ENCODE measurements around the gene RHCG. TPM values are rescaled to one million over a fixed set of nuclear protein-coding genes. Genes with fewer than 3 reads are reported as not detected.

The RHCG gene
- total RNA-seq, 1 donor from 2014 or later = not detected

GRCh38 chr15:89497231-89497630 lies 848 bp upstream of the RHCG start:
- no peak for DNase-seq (ENCODE audit: low spot score)
- H3K4me3 Mint-ChIP-seq = no peak overlapping the region
- no peak overlapping the region for H3K27ac Mint-ChIP-seq
- no peaks in the 10 kb centered on the region for H3K36me3 Mint-ChIP-seq (ENCODE audit: low read depth)
- peaks cover 36% of the 10 kb centered on the region for H3K27me3 Mint-ChIP-seq (ENCODE audit: insufficient read depth)
- H3K9me3 Mint-ChIP-seq = no peaks in the 10 kb centered on the region
- intact Hi-C loops (cut with micrococcal nuclease) = no loop called here
- no peaks in the 10 kb centered on the region for H3K4me1 Mint-ChIP-seq (ENCODE audit: low read depth)

- Mint-ChIP-seq H3K36me3 (ENCODE audit: low read depth) (no peaks in the 10 kb centered on the region), H3K9me3 (no peaks in the 10 kb centered on the region), H3K27ac (no peak overlapping the region), H3K27me3 (ENCODE audit: insufficient read depth) (peaks cover 36% of the 10 kb centered on the region), H3K4me1 (ENCODE audit: low read depth) (no peaks in the 10 kb centered on the region), H3K4me3 (no peak overlapping the region)
- intact Hi-C loops (cut with micrococcal nuclease) = loop anchor here (1.0 kb wide), 1 partner anchor 61 kb away; no protein-coding TSS in a partner anchor
- DNase-seq (ENCODE audit: low spot score) = no peak
Observed at GRCh38 chr15:89495638-89496145, 691 bp downstream of the RHCG start.

- Mint-ChIP-seq H3K4me1 (ENCODE audit: low read depth) (no peaks in the 10 kb centered on the region), H3K9me3 (no peaks in the 10 kb centered on the region), H3K4me3 (no peak overlapping the region), H3K27me3 (ENCODE audit: insufficient read depth) (peaks cover 38% of the 10 kb centered on the region), H3K36me3 (ENCODE audit: low read depth) (no peaks in the 10 kb centered on the region), H3K27ac (no peak overlapping the region)
- no peak for DNase-seq (ENCODE audit: low spot score)
- intact Hi-C loops (cut with micrococcal nuclease) = loop anchor here (1.0 kb wide), 1 partner anchor 61 kb away; no protein-coding TSS in a partner anchor
Observed at GRCh38 chr15:89494941-89495637, 1.3 kb downstream of the RHCG start.

GRCh38 chr15:89494031-89494430 lies 2.4 kb downstream of the RHCG start:
- DNase-seq (ENCODE audit: low spot score) = no peak
- no peak overlapping the region for H3K4me3 Mint-ChIP-seq

GRCh38 chr15:89492934-89493631 lies 3.3 kb downstream of the RHCG start:
- intact Hi-C loops (cut with micrococcal nuclease) = no loop called here
- Mint-ChIP-seq H3K27ac (no peak overlapping the region), H3K9me3 (no peaks in the 10 kb centered on the region), H3K27me3 (ENCODE audit: insufficient read depth) (peaks cover 30% of the 10 kb centered on the region), H3K4me1 (ENCODE audit: low read depth) (no peaks in the 10 kb centered on the region), H3K4me3 (no peak overlapping the region), H3K36me3 (ENCODE audit: low read depth) (no peaks in the 10 kb centered on the region)
- no peak for DNase-seq (ENCODE audit: low spot score)

More at GRCh38 chr15:89494031-89494430, 2.4 kb downstream of the RHCG start:
- Mint-ChIP-seq H3K36me3 (ENCODE audit: low read depth) (no peaks in the 10 kb centered on the region), H3K4me1 (ENCODE audit: low read depth) (no peaks in the 10 kb centered on the region), H3K9me3 (no peaks in the 10 kb centered on the region), H3K27ac (no peak overlapping the region), H3K27me3 (ENCODE audit: insufficient read depth) (peaks cover 38% of the 10 kb centered on the region)
- intact Hi-C loops (cut with micrococcal nuclease) = no loop called here

- Mint-ChIP-seq H3K4me1 (ENCODE audit: low read depth) (no peaks in the 10 kb centered on the region), H3K4me3 (no peak overlapping the region), H3K27me3 (ENCODE audit: insufficient read depth) (peaks cover 33% of the 10 kb centered on the region), H3K36me3 (ENCODE audit: low read depth) (no peaks in the 10 kb centered on the region), H3K27ac (no peak overlapping the region), H3K9me3 (no peaks in the 10 kb centered on the region)
- intact Hi-C loops (cut with micrococcal nuclease) = no loop called here
- DNase-seq (ENCODE audit: low spot score) = no peak
Observed at GRCh38 chr15:89492111-89492641, 4.2 kb downstream of the RHCG start.

GRCh38 chr15:89490814-89491315 lies 5.5 kb downstream of the RHCG start:
- H3K36me3 Mint-ChIP-seq (ENCODE audit: low read depth) = no peaks in the 10 kb centered on the region
- H3K27ac Mint-ChIP-seq = no peak overlapping the region
- no peaks in the 10 kb centered on the region for H3K9me3 Mint-ChIP-seq
- H3K4me1 Mint-ChIP-seq (ENCODE audit: low read depth) = no peaks in the 10 kb centered on the region
- peaks cover 26% of the 10 kb centered on the region for H3K27me3 Mint-ChIP-seq (ENCODE audit: insufficient read depth)
- intact Hi-C loops (cut with micrococcal nuclease) = no loop called here
- no peak overlapping the region for H3K4me3 Mint-ChIP-seq
- no peak for DNase-seq (ENCODE audit: low spot score)

- H3K36me3 Mint-ChIP-seq (ENCODE audit: low read depth) = no peaks in the 10 kb centered on the region
- H3K4me3 Mint-ChIP-seq = no peak overlapping the region
- peaks cover 24% of the 10 kb centered on the region for H3K27me3 Mint-ChIP-seq (ENCODE audit: insufficient read depth)
Observed at GRCh38 chr15:89490081-89490813, 6.1 kb downstream of the RHCG start.

GRCh38 chr15:89489376-89489775 lies 7.0 kb downstream of the RHCG start:
- Mint-ChIP-seq H3K4me3 (no peak overlapping the region), H3K27ac (no peak overlapping the region), H3K36me3 (ENCODE audit: low read depth) (no peaks in the 10 kb centered on the region), H3K27me3 (ENCODE audit: insufficient read depth) (peaks cover 24% of the 10 kb centered on the region), H3K9me3 (no peaks in the 10 kb centered on the region), H3K4me1 (ENCODE audit: low read depth) (no peaks in the 10 kb centered on the region)
- no peak for DNase-seq (ENCODE audit: low spot score)
- intact Hi-C loops (cut with micrococcal nuclease) = no loop called here

More at GRCh38 chr15:89490081-89490813, 6.1 kb downstream of the RHCG start:
- H3K27ac Mint-ChIP-seq = no peak overlapping the region
- no peaks in the 10 kb centered on the region for H3K4me1 Mint-ChIP-seq (ENCODE audit: low read depth)
- no peaks in the 10 kb centered on the region for H3K9me3 Mint-ChIP-seq
- intact Hi-C loops (cut with micrococcal nuclease) = no loop called here
- DNase-seq (ENCODE audit: low spot score) = no peak

GRCh38 chr15:89487791-89488190 lies 8.6 kb downstream of the RHCG start:
- Mint-ChIP-seq H3K36me3 (ENCODE audit: low read depth) (no peaks in the 10 kb centered on the region), H3K27me3 (ENCODE audit: insufficient read depth) (peaks cover 24% of the 10 kb centered on the region), H3K4me1 (ENCODE audit: low read depth) (no peaks in the 10 kb centered on the region), H3K9me3 (no peaks in the 10 kb centered on the region), H3K4me3 (no peak overlapping the region), H3K27ac (no peak overlapping the region)
- intact Hi-C loops (cut with micrococcal nuclease) = no loop called here
- DNase-seq (ENCODE audit: low spot score) = no peak

- Mint-ChIP-seq H3K4me1 (ENCODE audit: low read depth) (no peaks in the 10 kb centered on the region), H3K4me3 (no peak overlapping the region), H3K36me3 (ENCODE audit: low read depth) (no peaks in the 10 kb centered on the region), H3K9me3 (no peaks in the 10 kb centered on the region), H3K27me3 (ENCODE audit: insufficient read depth) (peaks cover 26% of the 10 kb centered on the region), H3K27ac (no peak overlapping the region)
- intact Hi-C loops (cut with micrococcal nuclease) = no loop called here
- peak; percentile 25 for DNase-seq (ENCODE audit: low spot score)
Observed at GRCh38 chr15:89486726-89487050, 9.7 kb downstream of the RHCG start.

- no peaks in the 10 kb centered on the region for H3K9me3 Mint-ChIP-seq
- intact Hi-C loops (cut with micrococcal nuclease) = no loop called here
- no peak overlapping the region for H3K4me3 Mint-ChIP-seq
- no peaks in the 10 kb centered on the region for H3K4me1 Mint-ChIP-seq (ENCODE audit: low read depth)
- no peak for DNase-seq (ENCODE audit: low spot score)
- H3K36me3 Mint-ChIP-seq (ENCODE audit: low read depth) = no peaks in the 10 kb centered on the region
- H3K27me3 Mint-ChIP-seq (ENCODE audit: insufficient read depth) = peaks cover 24% of the 10 kb centered on the region
- no peak overlapping the region for H3K27ac Mint-ChIP-seq
Observed at GRCh38 chr15:89483079-89483478, 13.3 kb downstream of the RHCG start.
